Measurements from ENCODE around the gene NCOA1.

DNA sequence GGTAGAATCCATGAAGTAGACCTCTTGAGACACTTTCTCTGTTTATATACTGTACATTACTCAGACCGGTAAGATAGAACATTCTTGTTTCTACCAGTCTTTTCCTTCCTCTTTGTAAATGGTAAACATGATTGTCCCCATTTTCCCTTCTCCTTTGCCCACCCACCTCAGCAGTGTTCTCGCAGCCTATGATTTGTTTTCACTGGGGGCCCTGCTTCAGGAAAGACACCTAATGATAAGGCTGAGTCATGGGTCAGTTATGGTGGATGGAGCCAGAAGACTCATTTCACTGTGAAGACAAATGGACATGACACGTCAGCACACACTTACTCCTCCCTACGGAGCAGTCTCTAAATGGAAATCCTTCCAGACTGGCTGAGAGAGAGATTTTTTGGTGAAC is 325.8 kb downstream of the NCOA1 start:
- TF ChIP-seq, protein P1, sequence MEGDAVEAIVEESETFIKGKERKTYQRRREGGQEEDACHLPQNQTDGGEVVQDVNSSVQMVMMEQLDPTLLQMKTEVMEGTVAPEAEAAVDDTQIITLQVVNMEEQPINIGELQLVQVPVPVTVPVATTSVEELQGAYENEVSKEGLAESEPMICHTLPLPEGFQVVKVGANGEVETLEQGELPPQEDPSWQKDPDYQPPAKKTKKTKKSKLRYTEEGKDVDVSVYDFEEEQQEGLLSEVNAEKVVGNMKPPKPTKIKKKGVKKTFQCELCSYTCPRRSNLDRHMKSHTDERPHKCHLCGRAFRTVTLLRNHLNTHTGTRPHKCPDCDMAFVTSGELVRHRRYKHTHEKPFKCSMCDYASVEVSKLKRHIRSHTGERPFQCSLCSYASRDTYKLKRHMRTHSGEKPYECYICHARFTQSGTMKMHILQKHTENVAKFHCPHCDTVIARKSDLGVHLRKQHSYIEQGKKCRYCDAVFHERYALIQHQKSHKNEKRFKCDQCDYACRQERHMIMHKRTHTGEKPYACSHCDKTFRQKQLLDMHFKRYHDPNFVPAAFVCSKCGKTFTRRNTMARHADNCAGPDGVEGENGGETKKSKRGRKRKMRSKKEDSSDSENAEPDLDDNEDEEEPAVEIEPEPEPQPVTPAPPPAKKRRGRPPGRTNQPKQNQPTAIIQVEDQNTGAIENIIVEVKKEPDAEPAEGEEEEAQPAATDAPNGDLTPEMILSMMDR (conservative IDR thresholded peaks at IDR 0.05; ENCODE audit: low read depth, low read length) = no peak
- no peak for TF ChIP-seq EZH2 (IDR thresholded peaks at IDR 0.05; ENCODE audit: borderline replicate concordance, low read depth, low read length, poor library complexity, severe bottlenecking)

Data from A673 (cell line).